ENCODE results near the gene UBA1. TPM values are rescaled to one million over a fixed set of nuclear protein-coding genes. Genes with fewer than 3 reads are reported as not detected.
A peak's percentile ranks its signal among the peaks of the same experiment; 100 is the strongest.

UBA1 gene
- total and polyA plus RNA-seq, 2 of the 13 experiments (the other 11 are each of a cell fraction or from before 2014, with no cell fraction given): 93.3 to 129 TPM

GRCh38 chrX:47193475-47194193 is at the start of gene UBA1 (continued):
- TF ChIP-seq ZFP91 (CRISPR knock-in tag; IDR thresholded peaks at IDR 0.05; ENCODE audit: borderline replicate concordance) (peak; percentile 56; the same call in 1 of the 2 replicates), ZNF292 (CRISPR knock-in tag; IDR thresholded peaks at IDR 0.05; ENCODE audit: borderline replicate concordance, low read depth) (no peak), NR1H2 (CRISPR knock-in tag; IDR thresholded peaks at IDR 0.05; ENCODE audit: borderline replicate concordance, low read depth) (no peak), ZNF354B (CRISPR knock-in tag; IDR thresholded peaks at IDR 0.05) (no peak), REXO4 (CRISPR knock-in tag; IDR thresholded peaks at IDR 0.05; ENCODE audit: borderline replicate concordance) (no peak), ZNF747 (CRISPR knock-in tag; IDR thresholded peaks at IDR 0.05; ENCODE audit: borderline replicate concordance) (no peak), CBFB (CRISPR knock-in tag; IDR thresholded peaks at IDR 0.05) (no peak), ZNF234 (CRISPR knock-in tag; conservative IDR thresholded peaks at IDR 0.05) (no peak), SMAD1 (CRISPR knock-in tag; IDR thresholded peaks at IDR 0.05; ENCODE audit: borderline replicate concordance, low read depth) (no peak), SMARCE1 (IDR thresholded peaks at IDR 0.05; ENCODE audit: borderline replicate concordance) (no peak), ETV6 (CRISPR knock-in tag; conservative IDR thresholded peaks at IDR 0.05) (no peak), MED13 (CRISPR knock-in tag; IDR thresholded peaks at IDR 0.05) (no peak), SRF (IDR thresholded peaks at IDR 0.05; ENCODE audit: low read depth, low read length) (no peak), KDM3A (CRISPR knock-in tag; IDR thresholded peaks at IDR 0.05; ENCODE audit: low read depth) (no peak)
- TF ChIP-seq, protein P1, sequence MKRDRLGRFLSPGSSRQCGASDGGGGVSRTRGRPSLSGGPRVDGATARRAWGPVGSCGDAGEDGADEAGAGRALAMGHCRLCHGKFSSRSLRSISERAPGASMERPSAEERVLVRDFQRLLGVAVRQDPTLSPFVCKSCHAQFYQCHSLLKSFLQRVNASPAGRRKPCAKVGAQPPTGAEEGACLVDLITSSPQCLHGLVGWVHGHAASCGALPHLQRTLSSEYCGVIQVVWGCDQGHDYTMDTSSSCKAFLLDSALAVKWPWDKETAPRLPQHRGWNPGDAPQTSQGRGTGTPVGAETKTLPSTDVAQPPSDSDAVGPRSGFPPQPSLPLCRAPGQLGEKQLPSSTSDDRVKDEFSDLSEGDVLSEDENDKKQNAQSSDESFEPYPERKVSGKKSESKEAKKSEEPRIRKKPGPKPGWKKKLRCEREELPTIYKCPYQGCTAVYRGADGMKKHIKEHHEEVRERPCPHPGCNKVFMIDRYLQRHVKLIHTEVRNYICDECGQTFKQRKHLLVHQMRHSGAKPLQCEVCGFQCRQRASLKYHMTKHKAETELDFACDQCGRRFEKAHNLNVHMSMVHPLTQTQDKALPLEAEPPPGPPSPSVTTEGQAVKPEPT (CRISPR knock-in tag; IDR thresholded peaks at IDR 0.05; ENCODE audit: low read depth): no peak
- TF ChIP-seq, protein P2, sequence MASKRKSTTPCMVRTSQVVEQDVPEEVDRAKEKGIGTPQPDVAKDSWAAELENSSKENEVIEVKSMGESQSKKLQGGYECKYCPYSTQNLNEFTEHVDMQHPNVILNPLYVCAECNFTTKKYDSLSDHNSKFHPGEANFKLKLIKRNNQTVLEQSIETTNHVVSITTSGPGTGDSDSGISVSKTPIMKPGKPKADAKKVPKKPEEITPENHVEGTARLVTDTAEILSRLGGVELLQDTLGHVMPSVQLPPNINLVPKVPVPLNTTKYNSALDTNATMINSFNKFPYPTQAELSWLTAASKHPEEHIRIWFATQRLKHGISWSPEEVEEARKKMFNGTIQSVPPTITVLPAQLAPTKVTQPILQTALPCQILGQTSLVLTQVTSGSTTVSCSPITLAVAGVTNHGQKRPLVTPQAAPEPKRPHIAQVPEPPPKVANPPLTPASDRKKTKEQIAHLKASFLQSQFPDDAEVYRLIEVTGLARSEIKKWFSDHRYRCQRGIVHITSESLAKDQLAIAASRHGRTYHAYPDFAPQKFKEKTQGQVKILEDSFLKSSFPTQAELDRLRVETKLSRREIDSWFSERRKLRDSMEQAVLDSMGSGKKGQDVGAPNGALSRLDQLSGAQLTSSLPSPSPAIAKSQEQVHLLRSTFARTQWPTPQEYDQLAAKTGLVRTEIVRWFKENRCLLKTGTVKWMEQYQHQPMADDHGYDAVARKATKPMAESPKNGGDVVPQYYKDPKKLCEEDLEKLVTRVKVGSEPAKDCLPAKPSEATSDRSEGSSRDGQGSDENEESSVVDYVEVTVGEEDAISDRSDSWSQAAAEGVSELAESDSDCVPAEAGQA (IDR thresholded peaks at IDR 0.05; ENCODE audit: low read depth): 0 out of 2 replicates have a peak, but pooled peaks have one; percentile 30
- TF ChIP-seq, protein P2 (CRISPR knock-in tag; IDR thresholded peaks at IDR 0.05; ENCODE audit: borderline replicate concordance): no peak
- TF ChIP-seq, protein P3, sequence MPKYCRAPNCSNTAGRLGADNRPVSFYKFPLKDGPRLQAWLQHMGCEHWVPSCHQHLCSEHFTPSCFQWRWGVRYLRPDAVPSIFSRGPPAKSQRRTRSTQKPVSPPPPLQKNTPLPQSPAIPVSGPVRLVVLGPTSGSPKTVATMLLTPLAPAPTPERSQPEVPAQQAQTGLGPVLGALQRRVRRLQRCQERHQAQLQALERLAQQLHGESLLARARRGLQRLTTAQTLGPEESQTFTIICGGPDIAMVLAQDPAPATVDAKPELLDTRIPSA (CRISPR knock-in tag; IDR thresholded peaks at IDR 0.05; ENCODE audit: borderline replicate concordance): no peak
